Natural killer cell (primary cell): ENCODE results near the gene CTBP1. TPM values are rescaled to one million over a fixed set of nuclear protein-coding genes. Genes with fewer than 3 reads are reported as not detected.
A peak's percentile ranks its signal among the peaks of the same experiment; 100 is the strongest.

ENCODE experiments used
- ATAC-seq, 3 donors: fragments of 150-1000 bp in 2 of 3; fragments of 200-7000 bp in 1 of 3; cut with Tn5 transposase; 1 replicate in 1 of 3; 2 replicates in 2 of 3; pipeline ENCODE4 v1.10.0; 2021; ENCODE audit warnings: mild to moderate bottlenecking in 2 of 3, moderate library complexity in 2 of 3
- DNase-seq, 2 donors: peaks; one replicate each; pipeline versions ENCODE4 v3.0.0 to v3.0.0-alpha.2; 2013 to 2021; ENCODE audit warnings: mixed read lengths in 1 of 2
- H3K27ac ChIP-seq: one replicate; pipeline ENCODE4 v1.5.1; 2013; ENCODE audit warnings: mild to moderate bottlenecking, low read length
- H3K27me3 ChIP-seq: one replicate; pipeline ENCODE4 v1.6.1; 2013; ENCODE audit warnings: low read length; ENCODE audit not compliant: control insufficient read depth, insufficient read depth
- H3K36me3 ChIP-seq: one replicate; pipeline ENCODE4 v1.6.1; 2013; ENCODE audit warnings: low read length; ENCODE audit not compliant: control insufficient read depth, insufficient read depth
- H3K4me1 ChIP-seq: one replicate; pipeline ENCODE4 v1.6.1; 2013; ENCODE audit warnings: low read length; ENCODE audit not compliant: control insufficient read depth, insufficient read depth
- H3K4me3 ChIP-seq: one replicate; pipeline ENCODE4 v1.5.1; 2013; ENCODE audit warnings: low read length
- H3K9me3 ChIP-seq: one replicate; pipeline ENCODE4 v1.6.1; 2013; ENCODE audit warnings: low read length; ENCODE audit not compliant: control insufficient read depth, insufficient read depth
- H3K27ac Mint-ChIP-seq, 2 donors: one replicate each; pipeline ENCODE4 v1.8.0; 2022; ENCODE audit warnings: mild to moderate bottlenecking in 2 of 2, mixed read lengths in 2 of 2, moderate library complexity in 1 of 2
- H3K27me3 Mint-ChIP-seq, 2 donors: one replicate each; pipeline ENCODE4 v1.8.0; 2022; ENCODE audit warnings: low read depth in 2 of 2, mixed read lengths in 2 of 2
- H3K36me3 Mint-ChIP-seq: one replicate; pipeline ENCODE4 v1.8.0; 2022; ENCODE audit warnings: mixed read lengths
- H3K4me1 Mint-ChIP-seq, 2 donors: one replicate each; pipeline ENCODE4 v1.8.0; 2022; ENCODE audit warnings: mixed read lengths in 2 of 2
- H3K4me3 Mint-ChIP-seq: one replicate; pipeline ENCODE4 v1.8.0; 2022; ENCODE audit warnings: mild to moderate bottlenecking, moderate library complexity, mixed read lengths
- H3K9me3 Mint-ChIP-seq, 2 donors: one replicate each; pipeline ENCODE4 v1.8.0; 2022; ENCODE audit warnings: mixed read lengths in 2 of 2
- WGBS: methylation state at CpG from one replicate; pipeline ENCODE4 v1.1.7; 2013; ENCODE audit warnings: missing lambda C conversion rate; ENCODE audit not compliant: insufficient coverage; 5-methylcytosine and 5-hydroxymethylcytosine counted together
- intact Hi-C: fragments of 100-400 bp; cut with micrococcal nuclease; formaldehyde crosslinking; loops from one replicate; pipeline ENCODE4 v1.14.2; 2022
- total RNA-seq, 4 donors: library from RNA; stranded (reverse); fragments of 120-200 nt in 1 of 4; gene quantifications; one replicate each; pipeline versions ENCODE4 v1.2.3 to v1.2.4, GENCODE V29; 2013 to 2022
- TF ChIP-seq, protein P1 (sequence below): fragments of 200-600 bp; IDR thresholded peaks from one replicate; pipeline ENCODE4 v1.8.0; 2022; ENCODE audit warnings: antibody characterized with exemption

The CTBP1 gene
- total RNA-seq, 3 donors from 2014 or later (not counting 1 experiment from before 2014, with no cell fraction given) = 384 to 388 (median 388) TPM

DNA sequence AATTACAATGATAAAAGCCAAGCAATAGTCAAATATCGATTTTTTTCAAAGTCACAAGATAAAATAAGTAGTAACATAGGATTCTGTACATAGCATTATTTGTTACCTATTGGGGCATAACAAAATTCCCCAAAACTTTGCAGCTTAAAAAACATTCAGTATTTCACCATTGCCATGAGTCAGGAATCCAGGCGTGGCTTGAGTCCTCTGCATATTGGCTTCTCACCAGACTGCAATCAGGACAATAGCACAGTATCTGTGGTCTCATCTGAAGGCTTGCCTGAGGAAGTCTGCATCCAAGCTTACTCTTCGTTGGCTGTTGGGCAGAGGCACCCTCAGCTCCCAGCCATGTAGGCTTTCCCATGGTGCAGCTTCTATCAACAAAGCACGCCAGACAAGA lies 6.2 kb upstream of the CTBP1 start:
- H3K27ac ChIP-seq = no peak overlapping the region
- peaks cover 5% of the 10 kb centered on the region for H3K36me3 ChIP-seq
- H3K27ac Mint-ChIP-seq = peak overlapping the region; percentile 56 to 82
- 82% methylated on average over 3 of the region's 4 CpGs for WGBS
- intact Hi-C loops = no loop called here
- ATAC-seq (no peak), DNase-seq (no peak)
- H3K36me3 Mint-ChIP-seq = peaks cover 4% of the 10 kb centered on the region
- no peaks in the 10 kb centered on the region for H3K27me3 ChIP-seq
- H3K4me1 Mint-ChIP-seq = peaks cover 47 to 56% of the 10 kb centered on the region in 2 donors
- H3K9me3 Mint-ChIP-seq = no peaks in the 10 kb centered on the region
- no peak overlapping the region for H3K4me3 ChIP-seq
- TF ChIP-seq, protein P1, sequence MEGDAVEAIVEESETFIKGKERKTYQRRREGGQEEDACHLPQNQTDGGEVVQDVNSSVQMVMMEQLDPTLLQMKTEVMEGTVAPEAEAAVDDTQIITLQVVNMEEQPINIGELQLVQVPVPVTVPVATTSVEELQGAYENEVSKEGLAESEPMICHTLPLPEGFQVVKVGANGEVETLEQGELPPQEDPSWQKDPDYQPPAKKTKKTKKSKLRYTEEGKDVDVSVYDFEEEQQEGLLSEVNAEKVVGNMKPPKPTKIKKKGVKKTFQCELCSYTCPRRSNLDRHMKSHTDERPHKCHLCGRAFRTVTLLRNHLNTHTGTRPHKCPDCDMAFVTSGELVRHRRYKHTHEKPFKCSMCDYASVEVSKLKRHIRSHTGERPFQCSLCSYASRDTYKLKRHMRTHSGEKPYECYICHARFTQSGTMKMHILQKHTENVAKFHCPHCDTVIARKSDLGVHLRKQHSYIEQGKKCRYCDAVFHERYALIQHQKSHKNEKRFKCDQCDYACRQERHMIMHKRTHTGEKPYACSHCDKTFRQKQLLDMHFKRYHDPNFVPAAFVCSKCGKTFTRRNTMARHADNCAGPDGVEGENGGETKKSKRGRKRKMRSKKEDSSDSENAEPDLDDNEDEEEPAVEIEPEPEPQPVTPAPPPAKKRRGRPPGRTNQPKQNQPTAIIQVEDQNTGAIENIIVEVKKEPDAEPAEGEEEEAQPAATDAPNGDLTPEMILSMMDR = no peak
- peaks cover 41% of the 10 kb centered on the region for H3K4me1 ChIP-seq
- H3K27me3 Mint-ChIP-seq = no peaks in the 10 kb centered on the region
- H3K4me3 Mint-ChIP-seq = no peak overlapping the region
- no peaks in the 10 kb centered on the region for H3K9me3 ChIP-seq

DNA sequence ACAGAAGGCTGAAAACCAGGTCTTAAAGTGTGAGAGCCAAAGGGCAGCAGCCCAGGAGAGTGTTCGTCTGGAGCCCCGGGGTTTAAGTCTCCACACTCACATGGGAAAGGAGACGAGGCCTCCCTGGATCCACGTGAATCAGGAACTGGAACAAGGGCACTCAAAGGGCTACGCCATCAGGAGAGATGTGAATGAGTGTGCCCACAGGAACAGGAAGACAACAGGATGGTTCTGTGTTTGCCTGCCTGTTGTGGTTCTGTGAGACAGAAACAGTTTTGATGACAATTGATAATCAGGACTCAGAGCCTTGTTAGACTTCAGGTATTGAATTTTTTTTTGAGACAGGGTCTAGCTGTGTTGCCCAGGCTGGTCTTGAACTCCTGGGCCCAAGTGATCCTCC lies 4.9 kb upstream of the CTBP1 start:
- TF ChIP-seq, protein P1 = no peak
- no peak overlapping the region for H3K4me3 ChIP-seq
- ATAC-seq (no peak), DNase-seq (peak in 1 of 2 donors; percentile 42)
- H3K27me3 ChIP-seq = no peaks in the 10 kb centered on the region
- intact Hi-C loops = no loop called here
- H3K27ac ChIP-seq = peak overlapping the region; percentile 46
- Mint-ChIP-seq H3K36me3 (peaks cover 4% of the 10 kb centered on the region), H3K27me3 (no peaks in the 10 kb centered on the region), H3K4me3 (peak overlapping the region; percentile 68), H3K27ac (peak overlapping the region; percentile 56 to 82), H3K9me3 (no peaks in the 10 kb centered on the region), H3K4me1 (peaks cover 54 to 61% of the 10 kb centered on the region in 2 donors)
- 61% methylated on average over 5 of the region's 5 CpGs for WGBS
- H3K9me3 ChIP-seq = no peaks in the 10 kb centered on the region
- peaks cover 5% of the 10 kb centered on the region for H3K36me3 ChIP-seq
- peaks cover 47% of the 10 kb centered on the region for H3K4me1 ChIP-seq

DNA sequence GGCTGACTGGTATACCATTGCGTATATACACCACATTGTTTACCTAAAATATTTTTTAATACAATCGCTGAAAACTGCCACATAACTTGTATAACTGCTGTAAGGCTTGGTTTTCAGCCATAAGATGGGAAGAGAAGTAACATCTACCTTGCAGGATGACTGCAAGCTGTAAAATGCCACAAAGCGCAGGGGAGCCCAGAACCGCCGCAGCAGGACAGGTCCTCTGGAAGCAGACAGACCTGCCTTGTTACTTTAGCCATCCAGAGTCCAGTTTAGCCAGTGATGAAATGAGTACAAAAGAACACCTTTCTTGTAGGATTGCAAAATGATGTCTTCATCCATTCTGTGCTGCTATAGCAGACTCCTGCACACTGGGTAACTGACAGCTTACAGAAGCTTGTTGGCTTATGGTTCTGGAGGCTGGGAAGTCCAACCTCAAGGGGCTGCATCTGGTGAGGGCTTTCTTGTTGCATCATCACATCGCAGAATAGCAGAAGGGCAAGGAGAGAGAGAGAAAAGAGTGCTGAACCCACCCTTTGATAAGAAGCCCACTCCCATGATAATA lies 4.1 kb upstream of the CTBP1 start:
- WGBS = 95% methylated on average over 5 of the region's 6 CpGs
- no peak for DNase-seq
- Mint-ChIP-seq H3K27ac (peak overlapping the region; percentile 56 to 82), H3K9me3 (no peaks in the 10 kb centered on the region), H3K36me3 (no peaks in the 10 kb centered on the region), H3K4me3 (peak overlapping the region; percentile 15), H3K4me1 (peaks cover 54 to 61% of the 10 kb centered on the region in 2 donors), H3K27me3 (no peaks in the 10 kb centered on the region)
- TF ChIP-seq, protein P1 = no peak
- H3K36me3 ChIP-seq = peaks cover 5% of the 10 kb centered on the region
- no peaks in the 10 kb centered on the region for H3K27me3 ChIP-seq
- peaks cover 47% of the 10 kb centered on the region for H3K4me1 ChIP-seq
- ATAC-seq = no peak
- H3K4me3 ChIP-seq = no peak overlapping the region
- H3K9me3 ChIP-seq = no peaks in the 10 kb centered on the region
- H3K27ac ChIP-seq = no peak overlapping the region
- intact Hi-C loops = no loop called here

DNA sequence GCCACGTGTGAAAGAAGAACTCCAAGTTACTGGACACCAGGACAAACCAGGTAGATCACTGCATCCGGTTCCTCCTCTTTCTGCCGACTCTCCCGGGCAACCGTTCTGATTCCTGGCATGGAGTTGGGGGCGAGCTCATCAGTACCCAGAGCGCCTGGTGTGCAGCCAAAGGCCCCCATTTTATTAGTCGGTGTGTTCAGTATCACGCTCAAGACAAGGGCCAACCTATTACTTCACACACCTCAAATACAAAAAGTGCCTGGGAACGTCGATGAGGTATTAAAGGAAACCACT lies 2.8 kb upstream of the CTBP1 start:
- ATAC-seq (no peak), DNase-seq (no peak)
- no peaks in the 10 kb centered on the region for H3K36me3 Mint-ChIP-seq
- H3K27me3 ChIP-seq = no peaks in the 10 kb centered on the region
- no peaks in the 10 kb centered on the region for H3K9me3 Mint-ChIP-seq
- 93% methylated on average over 11 of the region's 11 CpGs for WGBS
- peaks cover 58% of the 10 kb centered on the region for H3K4me1 ChIP-seq
- intact Hi-C loops = no loop called here
- H3K4me3 Mint-ChIP-seq = peak overlapping the region; percentile 21
- no peaks in the 10 kb centered on the region for H3K9me3 ChIP-seq
- H3K4me1 Mint-ChIP-seq = peaks cover 60 to 67% of the 10 kb centered on the region in 2 donors
- TF ChIP-seq, protein P1 = no peak
- H3K27ac ChIP-seq = no peak overlapping the region
- H3K36me3 ChIP-seq = peaks cover 5% of the 10 kb centered on the region
- peak overlapping the region; percentile 92 to 97 for H3K27ac Mint-ChIP-seq
- H3K4me3 ChIP-seq = no peak overlapping the region
- H3K27me3 Mint-ChIP-seq = no peaks in the 10 kb centered on the region
